Fibroblast of peridontal ligament (primary cell): ENCODE measurements around the gene FANK1.

Experiments
- DNase-seq: peaks from one replicate; pipeline ENCODE4 v3.0.0-alpha.2; 2010; ENCODE audit errors: extremely low read depth

The FANK1 gene, protein sequence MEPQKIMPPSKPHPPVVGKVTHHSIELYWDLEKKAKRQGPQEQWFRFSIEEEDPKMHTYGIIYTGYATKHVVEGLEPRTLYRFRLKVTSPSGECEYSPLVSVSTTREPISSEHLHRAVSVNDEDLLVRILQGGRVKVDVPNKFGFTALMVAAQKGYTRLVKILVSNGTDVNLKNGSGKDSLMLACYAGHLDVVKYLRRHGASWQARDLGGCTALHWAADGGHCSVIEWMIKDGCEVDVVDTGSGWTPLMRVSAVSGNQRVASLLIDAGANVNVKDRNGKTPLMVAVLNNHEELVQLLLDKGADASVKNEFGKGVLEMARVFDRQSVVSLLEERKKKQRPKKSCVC

DNA sequence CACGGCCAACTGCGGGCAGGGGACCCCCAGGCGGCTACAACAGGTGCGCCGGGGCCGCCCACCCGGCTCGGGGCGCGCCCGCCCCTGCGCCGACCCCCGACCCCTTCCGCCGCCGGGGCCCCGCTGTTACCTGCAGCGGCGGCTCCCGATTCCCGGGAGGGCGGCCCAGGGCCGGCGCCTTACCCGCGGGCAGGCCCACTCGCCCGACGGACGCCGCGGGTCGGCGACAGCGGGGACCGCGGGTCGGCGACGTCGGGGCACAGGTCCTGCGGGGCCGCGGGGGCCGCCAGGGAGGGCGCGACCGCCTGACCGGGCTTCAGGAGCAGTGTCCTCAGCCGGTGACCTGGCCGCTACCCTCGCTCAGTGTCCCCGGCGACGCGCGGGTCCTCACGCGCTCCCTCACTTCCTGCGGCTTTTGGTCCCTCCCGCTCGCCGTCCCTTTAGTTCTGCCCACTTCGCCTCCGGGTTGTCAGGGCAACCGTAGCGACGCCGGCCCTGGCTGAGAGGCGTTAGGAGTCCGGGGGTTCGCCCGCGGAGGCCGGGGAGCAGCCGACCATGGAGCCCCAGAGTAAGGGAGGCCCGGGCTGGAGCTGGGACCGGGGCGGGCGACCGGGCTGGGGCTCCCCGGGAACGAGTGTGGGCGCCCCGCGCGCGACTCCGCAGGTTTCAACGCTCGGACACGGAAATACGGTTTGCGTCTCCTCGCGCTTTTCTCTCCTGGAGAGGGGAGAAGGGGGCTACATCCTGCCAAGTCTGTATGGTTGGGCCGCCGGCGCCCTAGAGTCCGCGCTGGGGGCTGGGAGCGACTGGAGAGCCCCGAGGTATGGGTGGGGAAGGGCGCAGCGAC lies at the start of gene FANK1:
Gene FANK1 (plus strand): TSS at position 477 of the 847 bp plus-strand sequence. CDS start 79 bp downstream, at position 556.
- DNase-seq = peak; percentile 81

DNA sequence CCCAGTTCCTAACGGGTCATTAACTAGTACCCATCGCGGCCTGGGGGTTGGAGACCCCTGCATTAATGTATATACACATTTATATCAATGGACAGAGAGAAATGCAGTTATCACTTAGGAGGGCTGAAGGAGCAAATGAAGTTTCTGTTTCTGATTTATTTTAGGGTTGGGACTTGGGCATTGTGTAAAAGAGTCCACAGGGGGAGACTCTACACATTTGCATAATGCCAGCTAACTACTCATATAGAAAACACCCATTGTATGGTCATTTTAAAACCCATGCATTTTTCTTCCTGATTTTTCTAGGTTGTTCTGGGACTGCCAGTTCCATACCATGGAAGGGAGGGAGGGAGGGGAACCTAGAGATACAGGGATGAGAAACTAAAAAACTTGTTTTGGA lies 49.5 kb upstream of the FANK1 start:
- DNase-seq = no peak

DNA sequence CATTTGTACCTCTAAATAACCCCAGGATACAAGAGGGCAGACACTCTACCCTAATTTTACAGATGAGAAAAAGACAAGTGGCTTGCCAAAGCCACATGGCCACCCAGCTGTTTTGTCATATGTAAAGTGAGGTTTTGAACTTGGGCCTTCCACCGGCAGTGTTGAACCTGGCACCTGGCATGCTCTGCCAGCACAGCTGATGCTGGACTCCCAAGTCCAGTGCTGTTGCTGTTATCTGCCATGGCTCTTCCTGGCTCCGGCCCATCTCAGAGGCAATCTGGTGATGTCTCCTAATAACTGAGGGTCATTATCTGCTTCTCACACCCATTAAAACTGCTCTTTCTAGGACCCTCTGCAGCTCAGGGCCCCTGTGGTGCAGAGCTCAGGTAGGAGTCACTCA lies 48.0 kb upstream of the FANK1 start:
- no peak for DNase-seq

DNA sequence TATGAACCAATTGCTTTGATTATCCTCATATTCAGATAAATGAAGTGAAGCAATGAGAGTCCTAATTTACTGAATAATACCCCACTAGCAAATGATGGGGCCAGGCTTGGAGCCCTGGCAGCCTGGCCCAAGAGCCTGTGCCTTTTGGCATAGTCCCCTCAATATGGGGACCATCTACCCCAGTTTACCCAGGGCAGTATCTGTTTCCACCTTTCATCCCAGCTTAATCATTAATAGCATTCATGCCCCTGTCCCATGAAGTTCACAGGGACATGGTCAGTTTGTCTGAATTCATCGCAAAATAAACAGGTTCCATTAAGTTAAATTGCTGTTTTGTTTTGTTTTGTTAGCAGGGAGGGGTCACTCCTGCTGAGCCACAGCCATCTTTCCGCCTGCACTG lies 47.5 kb upstream of the FANK1 start:
- DNase-seq = no peak

DNA sequence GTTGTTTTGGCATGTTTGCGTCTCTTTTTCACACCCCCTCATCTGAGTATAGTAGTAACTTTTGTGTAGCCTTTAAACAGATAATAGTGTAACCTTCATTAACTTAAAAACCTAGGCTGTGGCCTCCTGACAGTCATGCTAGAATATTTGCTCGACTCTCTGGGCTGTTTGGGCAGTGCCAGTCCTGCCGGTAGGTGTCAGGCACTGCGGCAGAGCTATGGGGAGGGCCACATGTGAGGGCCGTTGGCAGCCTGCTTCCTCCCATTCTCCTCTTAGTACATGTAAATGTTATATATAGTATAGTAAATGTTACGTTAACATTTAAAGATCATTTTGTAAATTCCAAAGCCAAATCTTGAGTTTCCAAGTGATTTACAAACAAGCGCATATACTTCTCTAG lies 46.9 kb upstream of the FANK1 start:
- no peak for DNase-seq

DNA sequence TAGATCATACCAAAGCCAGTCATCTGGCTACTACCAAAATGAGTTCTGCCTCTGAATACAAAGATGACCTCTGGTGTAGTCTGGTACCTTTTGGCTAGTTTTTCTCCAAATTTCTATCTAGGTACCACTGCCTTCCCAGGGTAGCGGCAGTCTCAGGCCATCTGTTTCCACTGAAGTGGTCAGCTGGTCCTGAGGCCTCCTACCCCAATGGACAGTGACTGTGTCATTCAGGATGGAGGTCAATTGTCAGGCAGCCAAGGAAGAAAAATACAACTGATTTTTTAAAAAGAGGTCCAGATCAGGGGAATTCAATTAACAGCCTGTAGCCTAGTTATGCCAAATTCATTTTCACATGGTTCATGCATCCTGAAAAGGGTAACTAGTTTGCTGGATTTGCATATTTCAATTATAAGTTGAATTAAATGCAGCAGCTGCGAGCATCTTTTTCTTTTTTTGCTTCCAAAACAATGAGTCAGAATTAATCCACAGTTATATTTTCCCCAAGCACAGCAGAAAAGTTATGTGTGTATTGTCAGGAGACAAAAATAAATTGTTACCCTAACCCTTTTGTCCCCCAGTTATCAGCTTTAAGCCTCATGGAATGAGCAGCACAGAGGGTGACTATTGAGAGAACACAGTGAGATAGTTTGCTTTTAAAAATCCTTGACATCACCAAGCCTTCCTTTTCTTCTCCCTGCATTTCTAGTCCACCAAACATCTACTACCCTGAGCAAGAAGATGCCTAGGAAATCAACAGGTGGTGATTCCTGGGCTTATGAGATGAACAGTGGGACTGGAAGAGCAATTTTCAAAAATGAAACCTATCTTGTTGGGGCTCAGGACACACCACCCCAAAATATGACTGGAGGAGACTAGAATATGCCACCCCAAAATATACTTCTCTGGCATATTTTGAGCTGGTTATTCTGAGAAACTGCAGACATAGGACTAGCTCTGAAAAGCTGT lies 45.3 kb upstream of the FANK1 start:
- no peak for DNase-seq

DNA sequence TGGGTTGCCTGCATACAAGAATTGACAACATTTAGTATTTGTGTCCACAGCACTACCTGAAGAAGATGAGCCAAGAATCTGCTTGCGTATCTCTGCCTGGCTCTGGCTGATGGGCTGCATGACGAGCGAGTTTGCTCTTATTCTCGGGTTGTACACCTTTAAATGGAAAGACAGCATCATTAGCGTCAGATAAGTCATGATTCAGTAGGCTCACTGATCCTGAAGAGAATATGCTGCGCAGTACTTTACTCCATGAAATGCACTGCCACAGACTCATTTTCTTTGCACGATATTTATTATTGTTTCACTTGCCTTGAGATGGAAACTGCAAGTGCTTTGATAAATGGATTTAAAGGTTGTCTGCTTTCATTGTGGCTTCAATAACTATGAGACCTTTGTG lies 43.9 kb upstream of the FANK1 start:
- DNase-seq = no peak

DNA sequence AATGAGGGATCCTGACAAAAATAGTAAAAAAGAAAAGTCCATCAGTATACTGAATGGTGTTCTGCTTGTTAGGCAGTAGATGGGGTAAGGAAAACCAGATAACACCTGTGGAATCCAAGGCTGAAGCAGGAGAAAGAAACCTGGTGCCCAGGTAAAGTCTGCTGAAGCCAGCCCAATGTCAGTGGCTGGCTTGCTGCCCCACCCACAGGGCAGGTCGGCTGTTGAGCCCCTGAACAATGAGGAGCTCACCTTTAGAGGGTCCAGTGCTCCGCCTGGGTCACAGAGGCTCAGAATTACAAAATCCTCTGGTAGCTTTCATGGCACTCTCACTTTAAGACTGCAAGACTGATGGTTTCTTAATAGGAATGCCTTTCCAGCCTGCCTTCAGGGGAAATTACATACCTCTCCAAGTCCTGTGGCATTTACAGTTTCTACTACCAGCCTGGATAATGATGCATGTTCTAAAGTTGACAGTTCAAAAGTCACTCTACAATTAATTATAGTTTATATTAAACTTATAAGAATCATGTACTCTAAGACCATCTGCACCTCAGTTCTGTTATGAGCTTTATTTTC lies 39.1 kb upstream of the FANK1 start:
- no peak for DNase-seq

DNA sequence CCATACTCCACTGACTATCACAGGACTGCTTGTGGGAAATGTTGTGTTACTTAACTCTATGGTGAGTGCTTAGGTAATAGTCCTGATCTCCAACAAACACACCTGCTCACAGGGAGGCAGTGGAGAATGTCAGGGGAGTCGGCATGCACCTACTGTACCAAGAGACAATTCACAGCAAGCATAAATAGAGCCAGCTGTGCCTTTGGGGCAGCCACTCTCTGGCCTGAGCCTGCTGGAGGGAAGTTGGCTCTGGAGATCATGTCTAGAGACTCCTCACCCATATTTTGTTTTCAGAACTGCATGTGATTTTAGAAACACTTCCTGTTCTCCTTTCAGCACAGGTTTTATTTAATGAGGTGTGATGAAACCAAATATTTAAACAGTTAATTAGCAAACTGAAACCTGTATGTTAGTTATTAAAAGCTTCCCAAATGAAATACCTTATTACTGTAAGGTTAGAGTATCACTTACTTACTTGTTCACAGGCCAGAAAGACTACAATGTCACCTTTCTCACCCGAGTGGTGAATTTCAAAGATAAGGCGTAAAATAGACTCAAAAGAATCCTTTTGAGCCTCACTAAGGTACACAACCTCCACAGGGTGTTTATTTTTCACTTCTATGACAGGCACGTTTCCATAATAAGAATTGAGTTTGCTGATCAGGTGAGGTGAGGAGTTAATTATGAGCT lies 37.1 kb upstream of the FANK1 start:
- DNase-seq = no peak

DNA sequence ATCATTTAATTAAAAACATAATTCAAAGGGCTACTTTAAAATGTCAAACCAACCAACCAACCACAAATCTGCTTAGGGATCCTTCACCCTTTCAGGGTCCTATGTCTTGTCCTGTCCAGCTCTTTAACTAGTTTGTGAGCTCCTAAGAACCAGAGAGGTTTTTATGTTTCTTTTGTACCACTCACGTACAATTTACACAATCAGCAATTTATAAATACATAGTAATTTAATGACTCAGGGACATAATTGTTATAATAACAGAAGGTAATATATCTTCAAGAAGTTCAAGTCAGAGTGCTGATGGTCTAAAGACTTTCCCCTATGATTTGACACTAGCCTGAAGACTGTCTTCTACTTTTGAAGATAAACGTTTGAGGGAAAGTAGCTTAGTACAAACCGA lies 31.2 kb upstream of the FANK1 start:
- no peak for DNase-seq

DNA sequence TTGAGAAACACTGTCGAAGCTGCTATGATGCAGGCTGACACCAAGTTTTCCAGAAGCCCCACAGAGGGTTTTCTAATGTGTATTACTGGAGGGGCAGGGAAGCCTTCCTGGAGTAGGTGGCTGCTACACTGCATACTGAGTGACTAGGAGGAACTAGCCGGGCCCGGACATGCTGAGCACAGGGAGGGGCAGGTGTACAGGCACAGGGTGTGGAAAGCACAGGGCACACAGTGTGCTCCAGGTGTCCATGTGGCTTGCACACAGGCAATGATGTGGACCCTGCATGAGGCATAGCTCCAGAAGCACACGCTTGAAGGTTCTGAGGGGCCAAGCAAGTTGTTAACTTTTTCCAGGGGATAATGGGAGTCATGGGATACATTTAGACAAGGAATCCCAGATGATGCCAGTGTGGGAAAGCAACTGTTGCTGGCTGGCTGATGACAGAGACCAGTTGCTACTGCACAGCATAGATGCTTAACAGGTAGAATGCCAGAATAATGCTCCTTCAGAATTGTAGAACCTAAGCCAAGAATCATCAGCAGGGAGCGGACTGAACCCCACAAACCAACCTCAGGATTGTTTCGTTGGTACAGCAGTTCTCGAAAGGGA lies 29.8 kb upstream of the FANK1 start:
- no peak for DNase-seq

DNA sequence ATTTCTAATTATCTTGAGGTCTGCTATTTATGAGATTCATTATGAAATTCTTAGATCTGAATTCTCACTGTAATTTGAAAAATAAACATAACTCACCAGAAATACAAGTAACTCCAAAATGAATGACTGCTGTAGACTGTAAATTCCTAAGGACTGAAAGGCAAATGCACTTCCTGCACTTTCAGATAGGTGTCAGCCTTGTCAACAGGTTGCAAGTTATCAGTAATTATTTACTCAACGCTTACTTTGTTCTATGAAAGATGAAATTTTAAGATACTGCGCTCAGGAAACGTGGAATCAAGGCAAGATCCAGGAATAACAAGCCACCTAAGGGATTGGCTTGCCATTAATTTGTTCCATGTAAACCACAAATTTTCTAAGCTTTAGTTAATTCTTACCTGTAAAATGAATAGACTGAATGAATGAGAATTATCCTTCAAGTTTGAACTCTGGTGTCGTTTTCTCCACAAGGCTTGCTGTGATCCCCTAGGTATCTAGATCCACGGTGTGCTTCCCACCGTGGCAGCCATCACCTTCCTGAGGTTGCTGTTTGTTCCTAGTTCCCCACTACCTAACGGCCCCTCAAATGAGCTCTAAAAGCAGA lies 27.9 kb upstream of the FANK1 start:
- peak; percentile 72 for DNase-seq

DNA sequence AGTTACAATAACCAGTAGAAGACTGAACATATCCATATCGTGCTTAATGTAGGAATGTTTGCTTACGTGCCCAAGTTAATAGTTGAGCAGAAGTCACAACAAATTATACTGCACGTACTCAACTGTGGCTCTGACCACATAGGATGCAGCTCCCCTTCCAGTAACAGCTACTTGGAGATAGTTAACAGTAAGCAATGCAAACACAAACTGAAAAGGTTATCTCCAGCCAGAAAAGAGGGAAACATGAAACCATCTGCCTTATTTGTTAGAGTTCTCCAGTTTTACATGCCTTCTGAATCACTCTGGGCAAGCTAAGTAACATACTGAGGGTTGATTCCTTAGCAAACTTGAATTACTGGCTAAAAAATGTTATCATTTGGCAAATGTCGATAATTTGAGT lies 25.0 kb upstream of the FANK1 start:
- peak; percentile 73 for DNase-seq

DNA sequence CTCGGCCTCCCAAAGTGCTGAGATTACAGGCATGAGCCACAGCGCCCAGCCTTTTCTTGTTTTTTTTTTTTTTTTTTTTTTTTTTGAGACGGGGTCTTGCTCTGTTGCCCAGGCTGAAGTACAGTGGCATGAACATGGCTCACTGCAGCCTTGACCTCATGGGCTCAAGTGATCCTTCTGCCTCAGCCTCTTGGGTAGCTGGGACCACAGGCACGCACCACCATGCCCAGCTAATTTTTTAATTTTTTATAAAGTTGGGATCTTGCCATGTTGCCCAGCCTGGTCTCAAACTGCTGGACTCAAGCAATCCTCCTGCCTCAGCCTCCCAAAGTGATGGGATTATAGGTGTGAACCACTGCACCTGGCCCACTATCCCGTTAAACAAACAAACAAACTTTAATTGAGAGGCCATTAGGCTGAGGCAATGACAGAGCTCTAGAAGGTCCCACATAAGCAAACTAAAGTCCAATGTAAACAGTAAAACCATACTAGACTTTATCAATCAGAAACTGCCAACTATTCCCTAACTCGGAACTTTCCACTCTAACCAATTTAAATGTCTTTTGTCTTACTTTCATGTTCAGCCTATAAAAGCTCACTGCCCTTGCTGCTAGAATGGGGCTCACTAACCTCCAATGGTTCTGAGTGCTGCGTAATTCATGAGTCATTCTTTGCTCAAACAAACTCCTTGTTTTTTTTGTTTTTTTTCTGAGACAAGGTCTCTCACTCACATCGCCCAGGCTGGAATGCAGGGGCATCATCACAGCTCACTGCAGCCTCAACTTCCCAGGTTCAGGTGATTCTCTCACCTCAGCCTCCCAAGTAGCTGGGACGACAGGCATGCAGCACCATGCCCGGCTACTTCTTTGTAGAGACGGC lies 17.2 kb upstream of the FANK1 start:
- peak; percentile 93 for DNase-seq

DNA sequence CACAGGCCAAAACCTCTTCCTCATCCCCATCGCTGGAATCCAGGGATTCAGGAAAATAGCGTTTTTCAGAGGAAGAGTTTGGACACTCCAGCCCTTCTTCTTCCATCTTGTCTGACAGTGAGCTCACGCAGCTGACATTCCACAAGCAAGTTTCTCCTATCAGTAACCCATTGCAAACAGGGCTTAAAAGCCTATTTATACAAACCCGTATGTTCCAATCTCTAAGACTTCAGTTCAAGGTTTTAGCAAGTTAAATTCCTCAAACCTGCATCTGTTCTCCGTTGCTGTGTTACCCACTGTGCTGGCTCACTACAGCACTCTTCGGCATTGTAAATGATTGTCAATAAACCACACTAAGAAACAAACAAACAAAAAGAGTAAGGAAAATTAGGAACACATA lies 15.6 kb upstream of the FANK1 start:
- peak; percentile 25 for DNase-seq

DNA sequence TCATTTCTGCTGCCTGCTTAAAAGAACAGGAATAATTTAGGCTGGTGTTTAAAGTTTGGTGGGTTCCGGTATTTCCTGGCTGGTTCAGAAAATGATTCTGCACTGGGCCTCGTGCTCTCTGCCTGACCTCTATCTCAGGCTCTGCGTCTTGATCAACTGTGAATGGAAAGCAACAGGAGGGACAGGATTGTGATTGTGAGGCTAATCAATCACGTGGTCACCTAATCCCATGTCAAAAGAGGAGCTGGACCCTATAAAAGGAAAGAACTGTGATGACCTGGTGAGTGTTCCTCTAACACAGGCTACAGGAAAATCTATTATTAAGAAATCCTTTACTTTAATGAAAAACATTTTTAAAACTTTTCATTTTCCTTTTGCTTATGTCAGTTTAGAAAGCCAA lies 15.2 kb upstream of the FANK1 start, which contains the start of gene DHX32:
Gene DHX32 (minus strand): TSS at position 101 of the 400 bp plus-strand sequence. CDS start 468 bp downstream, outside the sequence.
- no peak for DNase-seq

DNA sequence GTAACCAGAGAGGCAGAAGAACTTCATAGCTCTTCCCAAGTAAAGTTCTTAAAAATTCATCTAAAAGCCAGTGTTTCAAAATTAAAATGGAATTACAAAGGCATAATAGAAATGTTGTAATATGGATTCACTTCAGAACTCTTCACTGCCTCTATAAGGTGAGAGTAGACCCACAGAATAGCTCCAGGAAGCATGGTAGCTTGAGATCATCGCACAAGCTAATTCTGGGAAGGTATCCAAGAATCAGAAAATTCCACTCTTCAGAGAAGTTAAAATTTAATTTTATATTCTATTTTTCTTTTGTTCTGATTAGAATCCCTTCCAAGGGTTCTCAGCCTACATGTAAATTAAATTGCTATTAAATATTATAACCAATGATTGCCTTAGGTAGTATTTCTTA lies 13.8 kb upstream of the FANK1 start:
- DNase-seq = peak; percentile 23

DNA sequence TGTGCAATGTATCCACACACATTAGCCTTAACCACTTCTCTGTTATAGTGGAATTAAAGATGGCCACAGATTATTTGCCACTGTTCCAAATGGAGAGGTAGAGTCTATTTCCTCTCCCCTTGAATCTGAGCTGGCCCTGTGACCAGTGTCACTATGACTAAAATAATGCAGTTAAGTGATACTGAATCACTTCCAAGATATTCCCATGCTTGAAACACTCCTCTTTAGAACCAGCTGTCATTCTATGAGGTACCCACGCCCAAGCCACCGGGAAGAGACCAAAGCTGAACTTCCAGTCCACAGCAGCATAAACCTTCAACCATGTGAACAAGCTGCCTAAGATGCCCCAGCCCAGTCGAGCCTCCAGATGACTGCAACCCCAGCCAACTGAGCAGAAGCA lies 13.2 kb upstream of the FANK1 start:
- no peak for DNase-seq

DNA sequence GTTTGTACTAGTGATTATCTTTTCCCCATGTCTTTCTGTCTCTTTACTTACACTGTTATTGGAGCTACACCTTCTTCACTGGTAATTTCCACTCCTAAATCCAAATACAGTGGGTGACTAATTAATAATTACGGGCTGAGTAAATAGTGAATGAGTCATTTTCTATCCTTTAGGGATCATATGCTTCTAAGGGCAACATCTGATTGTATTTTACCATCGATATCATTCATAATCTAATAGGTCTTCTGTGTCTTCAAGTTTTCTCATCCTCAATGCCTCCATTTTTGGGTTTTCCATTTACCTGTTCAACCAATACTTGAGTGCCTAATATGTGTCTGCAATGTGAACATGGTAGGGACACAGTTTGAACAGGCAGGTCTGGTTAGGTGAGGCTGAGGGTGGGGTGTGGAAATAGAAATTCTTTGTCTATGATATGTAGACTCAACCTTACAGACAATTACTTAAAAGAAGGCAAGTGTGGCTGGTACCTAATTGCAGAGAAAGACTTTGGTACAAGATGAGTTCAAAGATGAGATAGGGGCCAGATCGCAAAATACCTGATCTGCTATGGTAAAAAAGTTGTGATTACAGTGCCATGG lies 9.4 kb upstream of the FANK1 start:
- DNase-seq = no peak
